ENCODE results near the gene SRP9.

- no peak for TF ChIP-seq PATZ1 (CRISPR knock-in tag; IDR thresholded peaks at IDR 0.05; ENCODE audit: borderline replicate concordance)
- no peak for TF ChIP-seq CSRNP3 (CRISPR knock-in tag; IDR thresholded peaks at IDR 0.05)
- TF ChIP-seq ZFP30 (CRISPR knock-in tag; IDR thresholded peaks at IDR 0.05), result no peak
Measured at GRCh38 chr1:225766967-225767633, 10.5 kb upstream of the SRP9 start.
